ENCODE data around the gene AKR1C3.
"Not testable (repeated sequence)": the region's sequence is repeated elsewhere in the genome, so short reads cannot be mapped to it uniquely, and the experiment has no call there.

AKR1C3 gene

DNA sequence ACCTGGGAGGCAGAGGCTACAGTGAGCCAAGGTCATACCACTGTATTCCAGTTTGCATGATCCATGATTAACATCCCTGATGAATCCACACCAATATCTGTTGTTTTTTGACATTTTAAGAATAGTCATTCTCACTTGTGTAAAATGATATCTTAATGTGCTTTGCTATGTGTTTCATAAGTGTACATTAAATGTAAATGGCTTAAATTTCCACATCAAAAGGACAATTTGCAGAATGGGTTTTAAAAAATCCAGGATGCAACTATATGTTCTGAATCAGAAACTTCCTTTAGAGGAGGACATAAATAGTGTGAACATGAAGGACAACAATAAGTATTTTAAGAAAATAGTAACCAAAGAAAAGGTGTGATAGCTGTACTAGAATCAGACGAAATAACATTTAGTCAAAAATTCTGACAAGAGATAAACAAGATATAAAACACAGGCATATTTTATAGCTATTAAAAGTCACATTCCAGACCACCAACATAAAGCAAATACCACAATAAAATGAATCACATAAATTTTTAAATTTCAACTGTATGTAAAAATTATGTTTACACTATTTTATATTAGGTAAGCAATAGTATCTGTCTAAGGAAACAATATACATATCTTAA lies 42.4 kb downstream of the AKR1C3 start:
- Mint-ChIP-seq H3K36me3 (peaks cover 0 to 4% of the 10 kb centered on the region in 2 donors), H3K9me3 (peaks cover 13 to 16% of the 10 kb centered on the region in 2 donors), H3K4me3 (no peak overlapping the region), H3K4me1 (no peaks in the 10 kb centered on the region), H3K27me3 (no peaks in the 10 kb centered on the region), H3K27ac (no peak overlapping the region)
- DNase-seq (no peak), ATAC-seq (replicated peaks) (no peak)

DNA sequence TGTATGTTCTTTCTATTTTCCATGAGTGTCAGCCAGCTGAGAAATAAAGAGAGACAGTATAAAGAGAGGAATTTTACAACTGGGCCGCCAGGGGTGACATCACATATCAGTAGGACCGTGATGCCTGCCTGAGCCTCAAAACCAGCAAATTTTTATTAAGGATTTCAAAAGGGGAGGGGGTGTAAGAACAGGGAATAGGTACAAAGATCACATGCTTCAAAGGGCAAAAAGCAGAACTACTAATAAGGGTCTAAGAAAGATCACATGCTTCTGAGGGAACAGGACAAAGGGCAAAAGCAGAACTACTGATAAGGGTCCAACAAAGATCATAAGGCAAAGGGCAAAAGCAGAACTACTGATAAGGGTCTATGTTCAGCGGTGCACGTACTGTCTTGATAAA lies 43.5 kb downstream of the AKR1C3 start:
- not testable (repeated sequence) for ATAC-seq (replicated peaks); H3K4me1 Mint-ChIP-seq; H3K27me3 Mint-ChIP-seq; H3K4me3 Mint-ChIP-seq; H3K27ac Mint-ChIP-seq; H3K36me3 Mint-ChIP-seq; DNase-seq
- peaks cover 13 to 16% of the 10 kb centered on the region in 2 donors for H3K9me3 Mint-ChIP-seq

DNA sequence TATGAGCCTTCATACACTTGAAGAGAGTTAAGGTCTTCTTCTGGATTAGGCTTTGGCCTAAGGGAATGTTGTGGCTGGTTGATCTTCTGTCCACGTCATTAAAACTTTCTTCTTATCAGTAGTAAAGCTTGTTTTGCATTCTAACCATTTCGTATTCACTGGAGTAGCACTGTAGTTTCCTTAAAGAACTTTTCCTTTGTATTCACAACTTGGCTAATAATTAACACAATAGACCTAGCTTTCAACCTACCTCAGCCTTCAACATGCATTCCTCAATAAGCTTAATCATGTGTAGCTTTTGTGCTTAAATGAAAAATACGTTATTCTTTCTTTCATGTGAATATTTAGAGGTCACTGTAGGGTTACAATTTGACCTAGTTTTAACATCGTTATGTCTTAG lies 48.0 kb downstream of the AKR1C3 start:
- Mint-ChIP-seq H3K27ac (no peak overlapping the region), H3K9me3 (peaks cover 9 to 11% of the 10 kb centered on the region in 2 donors), H3K4me3 (no peak overlapping the region), H3K27me3 (no peaks in the 10 kb centered on the region), H3K36me3 (peaks cover 0 to 2% of the 10 kb centered on the region in 2 donors), H3K4me1 (no peaks in the 10 kb centered on the region)
- DNase-seq (no peak), ATAC-seq (replicated peaks) (no peak)

GRCh38 chr10:5143137-5143536 lies 48.9 kb downstream of the AKR1C3 start:
- peaks cover 3 to 4% of the 10 kb centered on the region in 2 donors for H3K9me3 Mint-ChIP-seq
- no peak for DNase-seq
- H3K27me3 Mint-ChIP-seq = no peaks in the 10 kb centered on the region
- no peak for ATAC-seq (replicated peaks)
- no peak overlapping the region for H3K27ac Mint-ChIP-seq
- H3K4me1 Mint-ChIP-seq = no peaks in the 10 kb centered on the region
- no peaks in the 10 kb centered on the region for H3K36me3 Mint-ChIP-seq
- no peak overlapping the region for H3K4me3 Mint-ChIP-seq

DNA sequence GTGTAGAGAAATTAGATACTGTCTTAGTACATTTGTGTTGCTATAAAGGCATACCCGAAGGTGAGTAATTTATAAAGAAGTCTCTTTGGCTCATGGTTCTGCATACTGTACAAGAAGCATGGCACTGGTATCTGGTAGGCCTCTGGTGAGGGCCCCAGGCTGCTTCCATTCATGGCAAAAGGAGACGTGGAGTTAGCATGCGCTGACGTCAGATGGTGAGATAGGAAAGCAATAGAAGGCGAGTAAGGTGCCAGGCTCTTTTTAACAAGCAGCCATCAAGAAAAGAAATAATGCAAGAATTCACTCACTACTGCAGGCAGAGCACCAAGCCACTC lies 52.7 kb downstream of the AKR1C3 start:
- Mint-ChIP-seq H3K27ac (no peak overlapping the region), H3K4me3 (no peak overlapping the region), H3K9me3 (peaks cover 2 to 4% of the 10 kb centered on the region in 2 donors), H3K36me3 (no peaks in the 10 kb centered on the region), H3K27me3 (no peaks in the 10 kb centered on the region), H3K4me1 (no peaks in the 10 kb centered on the region)
- DNase-seq = no peak
- no peak for ATAC-seq (replicated peaks)

GRCh38 chr10:5147255-5147980 lies 53.2 kb downstream of the AKR1C3 start:
- Mint-ChIP-seq H3K27me3 (no peaks in the 10 kb centered on the region), H3K4me1 (no peaks in the 10 kb centered on the region), H3K9me3 (peaks cover 2 to 4% of the 10 kb centered on the region in 2 donors), H3K4me3 (no peak overlapping the region), H3K27ac (no peak overlapping the region), H3K36me3 (no peaks in the 10 kb centered on the region)
- DNase-seq (no peak), ATAC-seq (replicated peaks) (no peak)

DNA sequence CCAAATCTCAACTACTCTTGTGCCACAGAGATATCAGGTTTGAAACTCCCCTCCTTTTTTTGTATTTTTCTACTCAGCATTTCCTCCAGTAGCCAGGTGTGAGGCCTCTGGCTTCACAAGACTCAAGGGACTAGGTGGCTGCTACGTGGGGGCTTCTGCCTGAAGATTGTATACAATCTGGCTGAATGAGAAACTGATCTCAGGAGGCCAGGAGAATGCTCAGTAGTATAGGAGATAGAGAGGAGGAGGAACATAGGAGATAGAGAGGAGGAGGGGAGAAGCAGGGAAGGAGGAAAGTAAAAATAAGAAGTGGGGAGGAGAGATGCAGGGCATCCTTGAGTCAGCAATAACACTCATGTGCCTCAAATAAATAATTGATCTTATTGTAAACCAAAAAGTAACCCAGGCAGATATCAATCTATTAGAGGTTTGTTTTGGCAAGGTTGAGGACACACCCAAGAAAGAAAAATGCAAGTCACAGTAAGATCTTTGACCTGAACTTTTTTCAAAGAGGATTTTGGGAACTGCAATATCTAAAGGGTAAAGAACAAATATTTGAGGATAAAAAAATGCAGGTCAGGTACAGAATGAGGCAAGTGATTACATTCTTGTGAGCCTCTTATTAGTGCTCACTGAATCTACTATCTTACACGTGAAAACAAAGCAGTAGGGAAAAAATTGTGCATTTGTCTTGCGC lies 53.9 kb downstream of the AKR1C3 start:
- Mint-ChIP-seq H3K4me3 (no peak overlapping the region), H3K27me3 (no peaks in the 10 kb centered on the region), H3K4me1 (no peaks in the 10 kb centered on the region), H3K36me3 (no peaks in the 10 kb centered on the region), H3K9me3 (peaks cover 2 to 4% of the 10 kb centered on the region in 2 donors), H3K27ac (no peak overlapping the region)
- no peak for DNase-seq
- ATAC-seq (replicated peaks) = no peak

DNA sequence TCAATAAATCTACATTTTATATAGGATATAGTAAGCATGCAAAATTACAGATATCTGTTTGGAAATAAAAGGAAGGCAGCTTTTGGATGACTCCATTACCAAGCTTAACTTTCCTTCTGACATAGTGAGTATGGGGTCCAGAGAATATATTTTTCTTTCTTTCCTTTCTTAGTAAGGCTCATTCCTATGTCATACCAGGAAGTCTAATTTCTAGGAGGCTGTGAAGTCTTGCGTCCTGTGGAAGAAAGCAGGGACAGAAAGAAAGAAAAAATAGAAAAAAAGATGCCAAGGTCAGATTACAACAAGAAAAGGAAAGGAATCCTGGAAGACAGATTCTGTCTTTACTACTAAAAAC lies 54.4 kb downstream of the AKR1C3 start:
- ATAC-seq (replicated peaks) (no peak), DNase-seq (no peak)
- H3K27me3 Mint-ChIP-seq = no peaks in the 10 kb centered on the region
- no peak overlapping the region for H3K4me3 Mint-ChIP-seq
- no peaks in the 10 kb centered on the region for H3K4me1 Mint-ChIP-seq
- H3K36me3 Mint-ChIP-seq = no peaks in the 10 kb centered on the region
- peaks cover 2 to 4% of the 10 kb centered on the region in 2 donors for H3K9me3 Mint-ChIP-seq
- no peak overlapping the region for H3K27ac Mint-ChIP-seq

- H3K36me3 Mint-ChIP-seq = no peaks in the 10 kb centered on the region
- ATAC-seq (replicated peaks) (no peak), DNase-seq (no peak)
- no peak overlapping the region for H3K4me3 Mint-ChIP-seq
- H3K4me1 Mint-ChIP-seq = no peaks in the 10 kb centered on the region
- H3K27me3 Mint-ChIP-seq = no peaks in the 10 kb centered on the region
- peaks cover 2 to 4% of the 10 kb centered on the region in 2 donors for H3K9me3 Mint-ChIP-seq
- H3K27ac Mint-ChIP-seq = no peak overlapping the region
Measured at GRCh38 chr10:5151076-5151475, 56.9 kb downstream of the AKR1C3 start.

GRCh38 chr10:5155951-5156350 lies 61.7 kb downstream of the AKR1C3 start:
- Mint-ChIP-seq H3K27me3 (peaks cover 0 to 4% of the 10 kb centered on the region in 2 donors), H3K36me3 (no peaks in the 10 kb centered on the region), H3K4me1 (no peaks in the 10 kb centered on the region), H3K9me3 (peaks cover 1 to 4% of the 10 kb centered on the region in 2 donors), H3K4me3 (no peak overlapping the region), H3K27ac (no peak overlapping the region)
- no peak for ATAC-seq (replicated peaks)
- no peak for DNase-seq

Data from stimulated activated naive B cell treated with anti-CD40 and anti-IgM and Interleukin-4, amounts not matched to agents 10 μg/mL and 1 μg/mL and 100 μg/mL, for 72 hours (primary cell).